Measurements from ENCODE around the gene PRPF4.
"Not testable (repeated sequence)": the region's sequence is repeated elsewhere in the genome, so short reads cannot be mapped to it uniquely, and the experiment has no call there.

Gene PRPF4

DNA sequence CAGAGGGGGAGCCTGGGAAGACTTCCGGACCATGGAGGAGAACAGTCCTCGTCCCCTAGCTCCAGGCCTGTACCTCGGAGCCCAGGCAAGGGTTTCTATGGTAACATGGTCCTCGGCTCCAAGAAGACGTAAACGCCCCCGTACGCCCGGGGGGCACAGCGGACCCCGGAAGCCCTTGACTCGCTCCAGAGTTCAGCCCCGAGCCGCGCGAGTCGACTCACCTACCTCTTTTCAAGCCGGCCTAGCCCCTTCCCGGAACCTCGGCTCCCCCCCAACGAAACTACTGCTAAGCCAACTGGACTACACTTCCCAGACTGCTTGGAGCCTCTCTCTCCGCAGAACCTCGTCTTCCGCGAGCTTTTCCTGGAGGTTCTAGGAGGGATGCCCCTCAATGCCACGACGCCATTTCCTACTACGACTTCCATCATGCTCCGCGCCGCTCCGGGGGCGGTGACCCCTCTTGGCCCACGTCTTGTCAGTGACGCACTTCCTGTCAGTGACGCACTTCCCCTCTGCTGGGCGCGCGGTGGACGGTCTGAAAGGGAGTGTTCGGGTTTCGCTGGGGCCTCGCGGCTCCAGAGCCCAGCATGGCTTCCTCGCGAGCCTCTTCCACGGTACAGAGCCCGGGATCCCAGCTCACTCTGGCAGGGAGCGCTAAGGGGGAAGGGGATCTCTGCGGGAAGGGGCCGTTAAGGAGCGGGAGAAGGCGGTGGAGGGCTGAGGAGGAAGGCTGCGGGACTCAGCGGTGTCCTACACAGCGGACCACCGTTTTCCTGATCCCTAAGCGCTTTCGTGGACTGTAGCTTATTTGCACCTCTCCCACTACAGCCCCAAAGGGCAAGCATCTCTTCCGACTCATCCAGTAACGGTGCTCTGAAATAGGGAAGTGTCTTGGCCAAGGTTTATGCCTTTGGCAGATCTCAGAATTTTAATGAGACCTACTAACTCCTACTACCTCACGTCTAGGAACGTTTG lies at the start of gene PRPF4, which contains the start of gene CDC26:
Gene PRPF4, plus strand, starts transcription at position 502 of the 975 bp plus-strand sequence. Its CDS starts 86 bp downstream, at position 588.
Gene CDC26, minus strand, starts transcription at position 416 of the 975 bp plus-strand sequence. CDS start 3,065 bp downstream, outside the sequence.
- peak; percentile 98 for DNase-seq

DNA sequence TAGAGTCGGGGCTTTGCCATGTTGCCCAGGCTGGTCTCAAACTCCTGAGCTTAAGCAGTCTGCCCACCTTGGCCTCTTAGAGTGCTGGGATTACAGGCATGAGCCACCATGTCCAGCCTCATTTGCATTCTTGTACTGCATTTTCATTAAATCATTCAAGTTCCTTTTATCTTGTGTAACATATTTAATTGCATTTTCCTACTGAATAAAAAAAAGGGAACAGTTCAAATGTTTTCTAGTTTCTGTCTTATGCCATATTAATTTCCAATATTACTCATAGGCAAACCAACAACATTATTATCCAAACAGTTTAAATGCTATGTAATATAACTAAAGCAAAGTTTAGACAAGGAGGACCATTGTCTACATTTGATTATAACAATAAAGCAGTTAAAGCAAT lies 48.0 kb upstream of the PRPF4 start:
- DNase-seq, result no peak

DNA sequence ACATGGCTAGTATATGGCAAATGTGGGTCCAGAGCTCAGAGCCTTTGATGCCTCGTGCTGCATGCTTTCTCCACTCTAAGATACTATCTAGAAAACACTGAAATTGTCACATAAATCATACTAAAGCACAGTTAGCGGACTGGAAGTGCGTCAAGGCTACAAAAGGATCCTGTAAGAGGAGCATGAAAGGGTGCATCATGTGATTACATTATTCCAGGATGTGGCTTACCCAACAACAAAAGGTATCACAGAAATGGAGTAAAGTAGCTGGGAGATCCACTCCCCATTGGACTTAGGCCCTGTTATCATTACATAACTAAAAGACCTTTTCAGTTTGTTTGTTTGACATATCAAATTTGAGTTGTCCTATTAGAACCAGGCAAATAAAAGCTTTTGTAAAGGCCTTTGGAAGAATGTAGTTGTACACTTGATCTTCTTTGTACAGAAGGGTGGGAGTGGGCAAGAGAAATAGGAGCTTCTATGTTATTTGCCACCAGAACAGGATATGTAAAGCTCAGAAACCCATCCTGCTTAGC lies 47.3 kb upstream of the PRPF4 start:
- no peak for DNase-seq

DNA sequence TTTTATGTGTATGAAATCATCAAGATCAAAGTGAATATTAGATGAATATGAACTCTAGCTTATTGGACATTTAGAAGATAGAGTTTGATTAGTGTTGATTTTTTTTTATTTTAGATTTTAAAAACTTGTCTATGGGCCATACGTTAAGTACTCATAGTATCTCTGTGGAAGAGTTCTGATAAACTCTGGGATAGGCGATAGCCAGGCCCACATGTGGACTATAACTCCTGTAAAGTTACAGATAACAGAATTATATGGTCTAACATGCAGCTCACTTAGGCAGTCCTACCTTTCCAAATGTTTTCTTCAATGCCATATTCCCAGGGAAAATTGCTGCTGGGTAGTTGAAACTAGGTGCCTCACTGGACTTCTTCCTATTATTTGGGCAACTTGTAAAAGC lies 43.8 kb upstream of the PRPF4 start:
- no peak for DNase-seq

DNA sequence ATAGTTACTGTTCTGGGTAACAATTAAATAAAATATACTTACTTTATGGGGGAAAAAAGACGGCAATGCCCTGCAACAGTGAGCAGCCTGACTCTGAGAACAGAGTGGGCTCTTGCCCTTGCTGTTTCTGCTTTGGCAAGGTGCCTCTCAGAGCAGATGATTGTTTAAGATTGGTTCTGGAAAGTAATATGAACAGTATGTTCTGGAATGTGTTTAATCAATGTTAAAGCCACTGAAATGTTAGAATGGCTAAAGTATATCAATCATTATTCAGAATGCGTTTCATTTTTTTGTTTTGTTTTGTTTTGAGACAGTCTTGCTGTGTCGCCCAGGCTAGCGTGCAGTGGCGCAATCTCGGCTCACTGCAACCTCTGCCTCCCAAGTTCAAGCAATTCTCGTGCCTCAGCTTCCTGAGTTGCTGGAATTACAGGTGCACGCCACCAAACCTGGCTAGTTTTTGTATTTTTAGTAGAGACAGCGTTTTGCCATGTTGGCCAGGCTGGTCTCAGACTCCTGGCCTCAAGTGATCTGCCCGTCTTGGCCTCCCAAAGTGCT lies 39.7 kb upstream of the PRPF4 start:
- DNase-seq, result not testable (repeated sequence)

DNA sequence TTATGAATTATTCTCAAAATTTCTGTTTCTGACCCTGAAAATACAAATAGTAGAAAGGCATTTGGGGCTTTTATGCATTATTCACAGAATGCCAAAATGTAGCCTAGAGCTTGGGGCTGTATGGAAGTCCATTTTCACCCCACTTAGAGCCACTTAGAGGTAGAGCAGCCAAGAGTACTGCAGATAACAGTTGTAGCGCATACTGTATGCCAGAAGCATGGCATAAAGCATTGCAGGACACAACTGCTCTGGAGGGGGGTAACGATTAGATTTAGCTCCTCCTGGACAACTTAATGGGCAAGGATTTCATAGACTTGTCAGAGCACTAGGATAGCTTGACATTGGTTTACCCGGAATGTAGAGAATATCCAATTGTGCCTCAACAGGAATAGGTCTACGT lies 38.4 kb upstream of the PRPF4 start:
- DNase-seq, result no peak

DNA sequence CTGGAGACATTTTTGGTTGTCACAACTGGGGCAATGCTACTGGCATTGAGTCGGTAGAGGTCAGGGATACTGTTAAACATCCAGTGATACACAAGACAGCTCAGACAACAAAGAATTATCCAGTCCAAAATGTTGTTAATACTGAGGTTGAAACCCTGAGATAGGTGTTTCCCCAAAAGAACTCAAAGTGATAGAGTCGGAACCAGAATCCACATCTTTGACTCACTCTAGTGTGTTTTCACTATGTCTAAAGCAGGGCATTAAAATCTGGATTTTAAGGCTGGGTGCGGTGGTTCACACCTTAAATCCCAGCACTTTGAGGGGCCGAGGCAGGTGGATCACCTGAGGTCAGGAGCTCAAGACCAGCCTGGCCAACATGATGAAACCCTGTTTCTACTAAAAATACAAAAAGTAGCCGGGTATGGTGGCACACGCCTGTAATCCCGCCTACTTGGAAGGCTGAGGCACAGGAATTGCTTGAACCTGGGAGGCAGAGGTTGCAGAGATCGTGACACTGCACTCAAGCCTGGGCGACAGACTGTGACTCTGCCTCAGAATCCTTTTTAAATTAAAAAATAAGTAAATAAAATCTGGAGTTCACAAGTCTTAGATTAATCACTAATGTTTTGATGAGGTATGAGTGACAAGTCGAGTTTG lies 37.1 kb upstream of the PRPF4 start:
- no peak for DNase-seq

DNA sequence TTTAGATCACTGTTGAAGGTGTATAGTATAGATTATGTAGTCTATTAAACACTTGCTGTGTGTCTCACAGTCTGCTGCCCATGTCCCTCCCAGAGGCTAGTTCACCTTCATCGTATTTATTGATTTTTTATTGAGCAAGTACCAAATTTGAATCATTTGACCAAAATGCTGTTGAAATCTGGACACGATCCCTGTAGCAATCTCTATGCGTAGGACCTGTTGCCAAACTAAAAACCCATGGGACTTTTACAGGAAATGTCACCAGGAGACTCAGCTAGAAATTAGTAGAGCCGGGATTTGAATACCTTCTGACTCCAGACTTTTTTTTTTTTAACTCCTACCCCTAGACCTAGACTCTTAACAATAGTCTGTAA lies 36.6 kb upstream of the PRPF4 start:
- no peak for DNase-seq

DNA sequence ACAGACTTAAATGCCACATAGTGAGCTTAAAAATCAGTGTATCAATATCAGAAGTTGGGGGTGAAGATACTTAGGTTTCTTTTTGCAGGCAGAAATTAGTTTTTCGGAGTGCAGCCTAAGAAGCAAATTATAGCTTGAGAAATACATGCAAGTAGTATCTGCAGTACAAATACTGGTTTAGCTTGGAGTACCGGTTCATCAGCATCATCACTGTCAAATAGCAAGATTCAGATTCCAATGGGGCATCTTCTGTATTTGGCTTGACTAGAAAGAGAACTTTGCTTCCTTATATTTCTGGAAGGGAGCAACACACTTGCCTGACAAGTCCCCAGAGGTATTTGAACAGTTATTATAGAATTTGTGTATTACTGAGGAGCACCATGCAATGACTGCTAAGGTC lies 34.3 kb upstream of the PRPF4 start:
- no peak for DNase-seq

DNA sequence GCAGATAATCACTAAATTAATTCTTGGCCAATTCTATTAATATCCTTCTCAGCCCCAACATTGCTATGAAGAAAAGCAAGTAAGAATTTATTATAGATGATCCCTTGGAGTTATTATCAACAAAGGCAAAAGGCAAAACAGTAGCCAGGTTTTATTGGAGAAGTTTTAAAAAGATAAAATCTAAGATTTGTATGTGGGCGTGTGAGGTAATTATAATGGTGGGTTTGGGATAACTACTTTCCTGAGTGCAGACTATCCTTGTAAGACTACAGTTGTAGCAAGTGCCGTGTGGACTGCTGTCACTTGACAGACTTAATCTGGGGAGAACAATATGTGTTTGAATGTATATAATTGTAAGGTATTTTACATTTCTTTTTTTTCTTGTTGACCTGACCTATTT lies 30.9 kb upstream of the PRPF4 start:
- no peak for DNase-seq

DNA sequence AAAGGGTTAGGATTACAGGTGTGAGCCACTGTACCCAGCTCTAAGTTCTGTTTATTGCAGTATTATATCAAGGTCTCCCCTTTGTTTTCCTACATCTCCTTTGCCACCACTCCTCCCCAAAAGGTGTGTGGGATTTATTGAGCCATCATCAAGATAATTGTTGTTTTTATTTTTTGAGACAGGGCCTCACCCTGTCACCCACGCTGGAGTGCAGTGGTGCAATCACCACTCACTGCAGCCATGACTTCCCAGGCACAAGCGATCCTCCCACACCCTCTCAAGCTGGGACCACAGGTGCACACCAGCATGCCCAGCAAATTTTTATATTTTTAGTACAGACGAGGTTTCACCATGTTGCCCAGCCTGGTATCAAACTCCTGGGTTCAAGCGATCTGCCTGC lies 29.6 kb upstream of the PRPF4 start:
- no peak for DNase-seq

DNA sequence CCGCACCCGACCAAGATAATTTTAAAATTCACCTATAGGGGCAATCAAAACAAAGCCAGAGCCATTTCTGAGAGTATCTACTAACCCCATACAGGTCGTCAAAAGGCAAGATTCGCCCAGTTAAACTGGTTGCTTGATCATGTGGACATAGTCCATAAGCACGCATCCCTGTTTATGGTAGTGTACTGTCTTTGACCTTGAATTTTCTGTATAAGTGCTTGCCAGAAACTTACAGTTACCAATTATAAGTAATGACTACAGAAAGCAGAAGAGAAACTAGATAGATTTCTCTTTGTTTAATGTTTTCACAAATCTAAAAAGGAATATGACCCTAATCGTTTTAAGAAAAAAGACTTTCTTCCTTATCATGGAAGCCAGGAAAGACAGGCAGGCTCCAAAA lies 28.5 kb upstream of the PRPF4 start:
- no peak for DNase-seq

DNA sequence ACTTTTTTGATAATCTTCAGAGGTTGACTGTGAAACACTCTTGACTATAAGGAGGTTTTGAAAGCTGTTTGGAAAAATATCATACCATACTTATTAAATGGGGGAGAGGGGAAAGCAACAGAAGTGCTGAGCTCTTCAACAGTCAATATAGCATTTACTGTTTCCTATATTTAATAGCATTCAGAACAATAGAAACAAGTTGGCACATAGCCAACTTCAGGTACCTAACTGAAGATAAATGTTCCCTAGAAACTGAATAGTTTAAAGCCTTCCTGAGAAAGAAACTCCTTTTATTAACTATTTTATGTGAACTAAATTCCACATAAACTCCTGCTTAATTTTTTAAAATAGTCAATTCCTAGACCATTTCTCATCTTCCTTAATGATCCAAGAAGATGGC lies 27.8 kb upstream of the PRPF4 start:
- no peak for DNase-seq

DNA sequence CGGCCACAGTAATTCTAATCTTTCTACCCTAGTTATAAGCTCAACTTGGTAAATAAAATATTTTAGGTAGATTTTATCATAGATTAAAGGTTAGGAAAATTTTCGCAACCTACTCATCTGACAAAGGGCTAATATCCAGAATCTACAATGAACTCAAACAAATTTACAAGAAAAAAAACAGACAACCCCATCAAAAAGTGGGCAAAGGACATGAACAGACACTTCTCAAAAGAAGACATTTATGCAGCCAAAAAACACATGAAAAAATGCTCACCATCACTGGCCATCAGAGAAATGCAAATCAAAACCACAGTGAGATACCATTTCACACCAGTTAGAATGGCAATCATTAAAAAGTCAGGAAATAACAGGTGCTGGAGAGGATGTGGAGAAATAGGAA lies 25.8 kb upstream of the PRPF4 start:
- not testable (repeated sequence) for DNase-seq

DNA sequence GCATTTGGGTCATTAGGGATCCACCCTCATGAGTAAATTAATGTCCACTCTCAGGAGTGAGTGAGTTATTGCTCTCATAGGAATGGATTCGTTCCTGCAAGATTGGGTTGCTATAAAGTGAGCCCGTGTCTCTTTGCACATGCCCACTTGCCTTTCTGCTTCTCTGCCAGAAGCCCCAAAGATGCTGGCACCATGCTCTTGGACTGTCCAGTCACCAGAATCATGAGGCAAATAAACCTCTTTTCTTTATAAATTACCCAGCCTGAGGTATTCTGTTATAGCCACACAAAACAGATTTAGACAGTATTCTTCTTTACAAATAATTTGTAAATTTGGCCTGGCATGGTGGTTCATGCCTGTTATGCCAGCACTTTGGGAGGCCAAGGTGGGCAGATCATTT lies 24.7 kb upstream of the PRPF4 start:
- no peak for DNase-seq

DNA sequence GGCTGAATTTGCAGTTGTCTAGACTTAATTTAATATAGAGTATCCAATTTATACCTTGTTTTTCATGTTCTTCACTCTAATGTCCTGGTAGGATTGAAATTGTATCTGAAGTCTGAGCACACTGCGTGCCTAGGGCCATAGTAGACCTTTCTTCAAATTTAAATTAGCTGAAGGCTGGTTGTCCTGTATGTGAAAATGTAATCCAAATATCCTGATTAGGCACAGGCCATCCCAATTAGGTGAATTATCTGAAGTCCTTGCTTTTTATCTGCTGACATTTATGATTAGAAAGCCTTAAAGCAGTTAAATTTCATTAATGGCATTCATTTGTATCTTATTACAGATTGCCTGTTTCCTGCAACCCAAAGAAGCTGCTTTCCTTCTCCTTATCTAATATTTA lies 20.5 kb upstream of the PRPF4 start:
- no peak for DNase-seq

DNA sequence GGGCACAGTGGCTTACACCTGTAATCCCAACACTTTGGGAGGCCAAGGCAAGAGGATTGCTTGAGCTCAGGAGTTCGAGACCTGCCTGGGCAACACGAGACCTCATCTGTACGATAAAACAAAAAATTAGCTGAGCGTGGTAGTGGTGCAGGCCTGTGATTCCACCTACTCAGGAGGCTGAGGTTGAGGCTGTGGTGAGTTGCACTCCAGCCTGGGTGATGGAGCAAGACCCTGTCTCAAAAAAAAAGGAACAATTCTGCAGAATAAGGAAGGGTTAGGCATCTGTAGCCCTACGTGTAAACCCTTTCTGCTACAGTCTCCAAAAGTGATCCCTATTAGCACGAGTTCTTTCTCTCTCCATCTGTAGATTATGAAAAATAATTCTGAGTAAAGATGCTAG lies 20.0 kb upstream of the PRPF4 start:
- DNase-seq, result no peak

DNA sequence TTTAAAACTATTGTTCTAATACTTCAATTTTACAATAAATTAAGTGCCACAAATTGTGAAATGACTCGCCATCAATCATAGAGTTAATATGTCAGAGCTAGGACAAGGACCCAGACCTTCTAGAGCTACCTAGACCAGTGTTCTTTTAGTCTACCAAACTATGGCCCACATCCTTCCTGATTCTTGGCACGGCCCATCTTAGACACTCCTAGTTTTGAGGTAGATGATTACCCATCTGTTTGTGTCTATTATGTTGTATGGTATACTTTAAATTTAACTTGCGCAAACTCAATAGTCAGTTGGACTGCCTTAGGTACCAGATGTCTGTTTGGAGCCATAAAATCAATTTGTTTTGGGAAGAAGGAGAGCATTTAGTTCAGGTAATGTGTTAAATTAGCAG lies 17.6 kb upstream of the PRPF4 start:
- no peak for DNase-seq

DNA sequence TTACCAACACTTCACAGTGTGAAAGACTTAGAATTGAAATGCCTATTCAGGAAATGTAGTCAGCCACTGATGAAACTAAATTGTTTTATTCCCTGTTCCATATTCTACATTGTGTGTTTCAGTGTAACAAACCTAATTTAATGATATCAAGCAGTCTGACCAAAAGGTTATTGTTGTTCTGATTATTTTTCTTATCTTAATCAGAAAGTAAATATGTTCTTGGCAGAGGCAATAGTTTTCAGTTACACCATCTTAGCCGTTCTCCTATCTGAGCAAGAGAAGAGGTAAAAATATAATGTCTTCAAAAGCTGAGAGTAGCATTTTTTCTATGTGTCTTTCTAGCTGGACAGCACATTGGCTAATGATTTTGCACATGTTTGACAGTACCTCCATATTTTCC lies 17.2 kb upstream of the PRPF4 start:
- no peak for DNase-seq

DNA sequence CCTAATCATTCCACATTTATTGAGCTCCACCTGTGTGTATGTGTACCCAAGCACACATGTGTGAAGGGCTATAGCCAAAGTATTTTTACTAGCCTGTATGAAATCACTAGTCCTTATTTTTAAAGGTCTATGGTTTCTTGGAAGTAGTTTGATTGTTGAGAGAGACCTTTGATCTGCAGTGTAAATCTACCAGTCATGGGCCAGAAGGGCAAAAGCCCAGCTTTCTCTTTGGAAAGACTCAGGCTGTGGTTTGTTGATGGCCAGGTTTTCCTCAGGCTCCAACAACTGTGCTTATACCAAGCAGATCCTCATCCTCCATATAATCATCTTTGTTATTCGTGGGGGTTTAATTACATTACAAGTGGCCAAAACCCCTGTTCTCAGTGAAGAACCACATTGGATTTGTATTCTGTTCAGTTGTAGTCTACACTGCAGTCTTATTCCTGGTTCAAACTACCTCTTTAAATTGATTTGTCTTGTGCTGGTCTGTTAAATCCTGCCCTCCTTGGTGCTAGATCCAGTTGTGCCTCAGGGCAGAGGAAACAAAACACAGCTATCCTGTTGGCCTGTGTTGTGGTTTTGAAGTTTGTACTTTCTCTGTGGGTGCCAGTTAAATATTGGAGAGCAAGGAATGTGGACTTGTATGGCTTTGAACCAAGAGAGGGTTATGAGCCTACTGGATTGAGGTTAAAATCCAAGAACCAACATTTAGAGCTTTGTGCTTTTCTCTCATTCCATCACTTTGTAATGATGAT lies 13.4 kb upstream of the PRPF4 start:
- DNase-seq, result no peak

DNA sequence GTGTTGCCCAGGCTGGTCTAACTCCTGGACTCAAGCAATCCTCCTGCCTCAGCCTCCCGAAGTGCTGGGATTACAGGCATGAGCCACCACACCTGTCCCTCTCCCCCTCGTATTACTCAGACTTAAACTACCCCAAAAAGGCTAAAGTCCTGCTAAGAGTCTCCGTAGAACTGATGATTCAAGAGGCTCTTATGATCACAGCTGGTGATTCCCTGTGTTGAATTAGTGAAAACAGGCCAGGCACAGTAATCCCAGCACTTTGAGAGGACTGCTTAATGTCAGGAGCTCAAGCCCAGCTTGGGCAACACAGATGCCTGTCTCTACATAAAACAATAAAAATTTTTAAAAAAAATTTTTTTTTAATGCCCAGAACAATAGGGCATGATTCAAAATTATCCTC lies 9.3 kb upstream of the PRPF4 start:
- no peak for DNase-seq

DNA sequence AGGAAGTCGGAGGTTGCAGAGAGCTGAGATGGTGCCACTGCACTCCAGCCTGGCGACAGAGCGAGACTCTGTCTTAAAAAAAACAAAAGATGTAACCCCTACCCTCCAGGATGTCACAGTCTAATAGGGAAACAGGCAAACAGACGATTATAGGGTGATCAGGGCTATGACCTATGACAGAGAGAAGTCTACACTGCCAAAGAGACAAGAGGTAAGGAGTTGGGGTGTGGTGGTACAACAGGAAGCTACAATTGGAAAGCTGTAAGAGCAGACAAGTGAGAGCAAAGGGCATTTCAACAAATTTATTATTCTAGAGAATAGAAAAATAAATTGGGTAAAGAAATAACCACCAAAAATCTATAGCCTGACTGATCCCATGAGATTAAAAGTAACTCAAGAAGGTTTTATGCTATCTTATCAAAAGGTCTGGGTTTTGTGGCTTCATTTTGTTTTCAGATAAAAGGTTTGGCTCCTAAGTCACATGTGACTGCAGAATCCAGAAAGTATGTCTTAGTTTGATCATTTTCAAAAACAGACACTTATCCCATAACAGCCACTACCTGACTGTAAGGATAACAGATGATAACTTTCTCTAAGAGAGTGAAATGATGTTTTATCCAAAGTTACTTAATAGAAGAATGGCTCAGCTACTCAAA lies 7.4 kb upstream of the PRPF4 start:
- DNase-seq, result no peak
